Kidney capillary endothelial cell (primary cell): Measurements from ENCODE around the gene KLHL29.

ENCODE experiments used
- DNase-seq: peaks from one replicate; pipeline ENCODE4 v3.0.0-alpha.2; 2018; ENCODE audit warnings: low spot score

The KLHL29 gene

DNA sequence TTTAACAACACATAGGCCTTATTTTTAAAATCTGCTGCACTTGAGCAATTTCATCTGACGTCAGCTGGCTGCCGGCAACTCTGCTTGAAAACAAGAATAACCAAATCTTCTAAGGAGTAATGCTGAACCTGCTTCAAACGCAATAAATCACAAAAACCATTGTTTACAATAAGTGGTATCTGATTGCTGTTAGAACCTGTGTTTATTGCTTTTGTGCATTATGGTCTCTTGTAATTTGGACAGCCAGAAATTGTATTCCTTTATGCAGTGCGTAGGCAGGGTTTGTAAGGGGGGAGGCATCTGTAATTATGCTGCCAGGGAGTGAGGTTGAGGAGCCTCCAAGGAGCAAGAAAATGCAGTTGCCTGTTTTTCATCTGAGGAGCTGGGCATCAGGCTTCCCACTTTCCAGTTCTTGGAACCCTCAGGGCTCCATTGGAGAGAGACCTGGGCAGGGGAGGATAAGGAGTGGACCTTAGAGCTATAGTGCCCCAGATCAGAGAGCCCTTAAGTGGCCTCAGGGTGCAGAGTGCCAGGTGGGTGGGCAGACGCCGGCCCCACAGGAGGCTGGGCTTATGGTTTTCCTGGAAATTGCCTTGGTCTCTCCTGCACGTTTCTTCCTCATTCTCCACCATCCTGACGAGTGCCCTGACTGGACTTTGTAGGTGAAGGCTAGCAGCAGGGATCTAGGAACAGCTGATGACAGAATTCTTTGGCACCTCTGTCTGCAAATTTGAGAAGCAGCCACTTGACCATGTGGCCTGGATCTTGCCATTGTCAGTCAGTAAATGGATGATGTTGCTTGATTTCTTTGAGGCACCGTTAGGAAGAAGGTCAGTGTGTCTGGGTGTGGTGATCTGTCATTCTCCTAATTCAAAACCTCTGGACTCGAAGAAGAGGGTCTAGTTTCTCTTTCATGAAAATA, 129.2 kb downstream of the KLHL29 start:
- DNase-seq = no peak

DNA sequence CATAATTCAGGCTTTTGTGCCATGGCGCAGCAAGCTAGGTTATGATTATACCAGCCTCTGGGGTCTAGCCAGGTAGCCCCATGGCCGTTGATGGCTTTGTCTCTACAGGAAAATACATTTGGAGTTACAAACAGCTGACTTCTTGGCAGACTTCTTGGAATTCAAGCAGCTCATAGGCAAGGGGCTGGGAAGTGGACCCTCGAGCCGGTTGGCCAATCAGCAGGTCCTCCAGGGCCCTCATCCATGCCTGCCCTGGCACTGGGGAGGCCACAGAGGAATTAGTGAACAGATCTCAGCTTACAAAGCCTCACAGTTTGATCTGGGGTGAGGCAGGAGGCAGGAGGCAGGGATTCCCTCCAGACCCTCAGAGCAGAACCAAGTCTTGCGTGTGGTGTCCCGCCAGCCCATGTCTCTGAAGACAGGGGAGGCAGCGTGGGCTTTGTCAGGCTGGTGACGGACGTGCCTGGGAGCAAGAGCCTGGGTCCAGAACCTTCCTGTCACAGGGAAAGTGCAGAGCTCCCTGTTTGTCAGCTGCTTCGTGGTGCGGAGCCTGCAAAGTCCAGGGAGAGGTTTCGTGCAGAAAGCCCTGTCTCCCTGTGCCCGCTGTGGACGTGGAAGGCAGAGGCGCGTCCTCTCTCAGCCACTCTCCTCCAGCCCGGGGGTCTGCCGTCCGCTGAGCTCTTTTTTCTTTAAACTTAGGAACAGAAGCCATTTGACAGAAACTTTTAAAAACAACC, 131.7 kb downstream of the KLHL29 start:
- no peak for DNase-seq

DNA sequence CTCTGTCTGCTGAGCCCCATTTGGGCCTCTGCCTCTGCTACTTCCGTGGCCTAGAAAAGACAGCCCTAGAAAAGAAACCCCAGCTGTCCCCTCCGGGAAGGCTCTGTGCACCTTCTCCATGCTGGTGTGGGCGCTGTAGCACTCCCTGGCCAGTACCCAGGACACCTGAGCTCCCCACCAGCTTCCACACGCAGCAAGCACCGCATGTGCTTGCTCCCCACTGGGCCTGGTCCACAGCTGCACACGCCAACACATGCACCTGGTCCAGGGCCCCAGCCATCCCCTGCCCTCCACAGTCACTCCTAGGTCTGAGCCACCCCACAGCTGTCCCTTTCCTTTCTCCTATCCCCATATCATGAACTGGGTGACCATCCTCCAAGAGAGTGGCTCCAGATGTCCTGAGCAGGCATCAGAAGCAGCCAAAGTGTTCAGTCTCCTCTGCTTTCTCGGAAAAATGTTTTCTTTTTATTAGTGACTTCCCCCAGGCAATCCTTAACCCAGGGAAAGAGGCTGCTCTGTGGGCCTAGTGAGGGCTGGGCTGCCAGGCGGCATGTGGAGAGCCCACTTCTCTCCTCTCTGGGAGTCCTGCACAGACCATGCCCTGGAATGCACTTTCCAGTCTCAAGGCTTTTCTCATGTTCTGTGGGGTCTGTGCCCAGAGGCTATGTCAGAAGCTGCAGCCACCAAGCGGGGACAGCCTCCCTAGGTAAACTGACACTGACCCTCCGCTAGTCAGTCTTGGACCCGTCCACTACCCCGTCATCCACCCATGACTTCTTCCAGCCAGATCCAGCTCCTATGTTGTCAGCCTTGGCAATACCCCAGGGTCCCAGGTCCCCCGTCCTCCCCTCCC, 133.7 kb downstream of the KLHL29 start:
- no peak for DNase-seq

DNA sequence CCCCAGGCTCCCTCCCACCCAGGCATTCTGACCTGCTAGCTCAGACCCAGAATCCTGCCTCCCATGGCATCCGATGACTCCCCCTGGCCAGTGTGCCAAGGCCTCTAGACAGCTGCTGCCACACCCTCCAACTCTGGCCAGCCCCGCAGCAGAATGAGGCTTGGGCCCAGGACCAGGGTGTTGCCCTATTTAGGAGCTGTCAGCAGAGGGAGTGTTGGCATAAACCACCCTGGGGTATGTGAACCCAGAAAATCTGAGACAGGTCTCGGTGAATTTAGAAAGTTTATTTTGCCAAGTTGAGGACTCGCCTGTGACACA, 134.3 kb downstream of the KLHL29 start:
- no peak for DNase-seq

DNA sequence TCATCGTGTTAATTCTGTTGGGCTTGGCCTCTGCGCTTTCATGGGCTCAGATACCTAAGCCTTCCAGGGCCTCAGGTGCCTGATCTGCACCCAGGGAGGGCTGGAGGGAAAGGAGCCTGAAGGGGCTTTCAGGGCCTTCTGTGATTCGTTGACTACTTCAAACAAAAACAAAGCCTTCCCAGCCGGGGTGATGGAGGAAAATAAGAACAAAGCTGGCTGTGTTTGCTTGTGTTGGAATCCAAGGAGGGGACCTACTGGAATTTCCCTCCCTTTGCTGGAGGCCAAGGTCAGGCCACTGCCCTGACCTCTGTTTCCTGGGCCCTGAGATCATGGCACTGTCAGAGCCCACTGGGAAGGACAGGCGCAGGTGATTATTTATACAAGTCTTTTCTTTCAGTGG, 135.3 kb downstream of the KLHL29 start:
- DNase-seq = no peak

DNA sequence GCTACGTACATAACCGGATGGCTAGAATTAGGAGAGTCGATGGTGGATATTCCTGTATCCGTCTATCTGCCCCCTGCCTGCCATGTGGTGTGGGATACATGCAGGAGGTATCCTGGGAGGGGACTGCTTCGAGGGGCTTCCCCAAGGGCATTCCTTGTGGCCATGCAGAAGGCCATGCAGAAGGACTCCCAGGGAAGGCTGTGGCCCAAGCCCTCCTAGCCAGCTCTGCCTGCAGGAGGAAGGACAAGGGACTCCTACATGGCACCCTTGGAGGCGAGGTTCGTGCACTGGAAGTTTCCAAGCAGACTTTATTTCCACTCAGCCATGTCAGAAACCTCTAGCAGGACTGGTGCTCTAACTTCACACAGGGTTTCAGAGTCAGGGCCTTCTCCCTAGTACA, 136.1 kb downstream of the KLHL29 start:
- DNase-seq = no peak

DNA sequence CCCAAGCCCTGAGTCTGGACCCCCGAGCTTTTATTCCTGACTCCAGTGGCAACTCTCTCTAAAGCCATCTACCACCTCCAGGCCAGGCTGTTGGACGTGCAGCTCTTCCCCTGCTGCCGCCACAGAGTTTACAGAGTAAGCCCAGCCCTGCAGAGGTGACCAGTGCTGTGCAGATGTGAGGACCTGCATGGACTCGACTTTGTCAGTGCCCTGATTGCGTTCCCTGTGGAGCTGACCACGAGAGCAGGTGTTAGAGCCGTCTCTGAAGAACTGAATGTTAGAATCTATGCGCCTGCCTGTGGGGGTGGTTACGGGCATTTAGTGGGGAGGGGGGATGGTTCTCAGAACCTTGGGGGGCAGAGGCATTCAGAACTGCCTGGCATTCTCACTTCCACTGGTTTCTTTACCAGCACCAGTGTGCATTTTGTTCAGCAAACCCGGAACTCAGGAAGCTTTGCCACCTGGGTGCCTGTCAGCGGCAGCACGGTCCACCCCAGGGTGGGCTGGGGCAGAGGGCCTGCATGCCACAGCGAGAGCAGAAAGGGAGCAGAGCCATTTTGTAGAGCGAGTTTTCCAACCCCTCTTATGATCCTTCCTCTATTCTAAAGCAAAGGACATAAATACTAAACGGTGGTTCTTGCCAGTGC, 137.9 kb downstream of the KLHL29 start:
- no peak for DNase-seq

DNA sequence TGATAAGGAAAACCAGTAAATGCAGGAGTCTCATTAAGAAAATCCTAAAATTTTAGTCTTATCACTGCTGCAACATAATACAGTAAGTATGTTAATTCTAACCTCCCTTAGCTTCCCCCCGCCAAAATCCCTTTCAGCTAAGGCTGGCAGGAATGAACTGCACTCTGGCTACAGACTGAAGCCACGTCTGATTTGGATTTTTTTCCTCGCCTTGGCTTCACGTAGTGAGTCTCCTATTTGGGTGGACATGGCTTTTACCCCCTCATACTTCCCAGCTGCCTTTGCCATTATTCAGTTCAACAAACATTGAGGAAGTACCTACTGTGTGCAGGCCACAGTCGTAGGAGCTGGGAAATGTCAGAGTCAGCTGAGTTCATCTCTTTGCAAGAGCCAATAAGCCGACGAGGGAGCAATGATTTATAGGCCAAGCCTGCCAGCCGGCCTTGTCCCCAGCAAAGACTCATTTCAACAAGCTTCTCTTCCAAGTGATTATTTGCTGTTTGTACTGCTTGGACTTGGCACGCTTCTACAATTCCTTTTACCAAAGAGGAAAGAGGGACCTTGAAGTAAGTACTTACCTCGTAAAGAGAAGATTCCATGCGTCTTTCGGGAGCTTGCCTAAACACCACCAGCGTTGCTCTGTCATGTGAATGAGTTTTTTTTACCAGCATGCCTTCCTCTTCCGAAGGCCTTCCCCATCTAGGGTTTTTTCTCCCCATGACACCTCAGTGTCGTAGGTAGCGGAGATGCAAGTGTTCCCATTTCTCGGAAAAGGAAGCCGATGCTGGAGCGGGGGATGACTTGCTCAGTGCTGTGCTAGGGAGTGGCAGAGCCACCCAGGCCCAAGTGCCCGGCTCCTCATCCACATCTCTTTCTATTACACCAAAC, 138.6 kb downstream of the KLHL29 start:
- no peak for DNase-seq

DNA sequence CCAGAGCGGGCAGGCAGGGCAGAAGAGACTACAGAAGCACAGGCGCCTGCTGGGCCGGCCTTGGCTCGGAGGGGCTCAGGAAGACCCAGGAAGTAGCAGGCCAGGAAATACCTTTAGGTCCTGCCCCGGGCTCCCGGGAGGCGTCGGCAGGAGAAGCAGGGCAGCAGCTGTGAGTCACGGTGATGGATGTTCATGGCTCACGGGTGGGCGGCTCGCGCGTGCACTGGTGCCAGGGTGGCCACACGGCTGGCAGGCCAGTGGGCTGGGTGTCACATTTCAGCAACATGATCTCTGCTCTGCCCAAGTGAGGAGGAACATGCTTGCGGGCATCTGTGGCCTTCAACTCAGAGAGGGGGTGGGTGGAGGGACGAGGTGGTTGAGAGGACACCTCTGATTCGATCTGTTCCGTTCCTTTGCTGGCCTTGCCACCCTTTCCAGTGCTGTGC, 139.3 kb downstream of the KLHL29 start:
- peak; percentile 2 for DNase-seq

DNA sequence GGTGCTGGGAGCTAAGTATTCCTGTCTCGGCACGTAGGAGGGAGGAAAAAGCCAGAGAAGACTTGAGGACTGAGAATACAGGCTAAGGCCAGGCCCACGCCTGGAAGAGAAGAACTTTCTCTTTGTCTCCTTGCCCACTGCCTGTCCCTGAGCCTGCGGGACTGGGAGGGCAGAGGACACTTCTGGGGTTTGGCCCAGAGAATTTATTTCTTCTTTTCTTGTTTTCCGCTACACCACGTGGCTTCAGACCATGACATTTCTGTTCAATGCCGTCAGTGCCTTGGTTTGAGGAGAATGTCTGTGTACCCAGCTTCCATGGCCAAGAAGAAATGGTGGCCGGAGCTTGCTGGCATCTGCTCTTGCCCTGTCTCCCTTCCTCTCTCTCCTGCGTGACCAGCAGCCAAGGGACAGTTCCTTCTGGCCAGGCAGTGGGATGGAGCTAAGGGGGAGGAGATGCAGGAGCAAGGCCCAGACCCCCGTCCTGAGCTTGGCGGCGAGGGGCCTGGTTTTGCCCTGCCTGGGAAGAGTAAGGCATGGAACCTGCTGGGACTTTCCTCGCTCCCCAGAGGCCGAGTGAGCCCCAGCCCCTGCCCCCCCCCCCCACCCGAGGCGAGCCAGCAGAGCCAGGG, 140.3 kb downstream of the KLHL29 start:
- DNase-seq = no peak

DNA sequence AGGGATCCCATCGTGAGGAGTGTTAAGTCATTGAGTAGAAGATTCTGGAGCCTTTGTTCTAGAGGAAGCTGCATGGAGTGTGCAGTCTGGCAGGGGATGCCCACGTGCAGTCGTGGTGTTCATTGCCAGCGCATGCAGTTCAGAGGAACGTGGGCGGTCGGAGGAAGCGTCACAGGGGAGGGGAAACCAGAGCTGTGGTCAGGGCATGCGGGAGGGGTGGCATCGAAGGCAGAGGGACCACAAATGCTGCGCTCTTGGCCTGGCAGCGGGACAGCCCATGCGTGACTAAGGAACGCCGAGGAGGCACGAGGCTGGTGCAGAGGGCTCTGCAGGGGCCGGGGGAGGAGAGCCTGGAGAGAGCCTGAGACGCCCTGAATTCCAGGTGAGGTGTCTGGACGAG, 141.1 kb downstream of the KLHL29 start:
- no peak for DNase-seq

DNA sequence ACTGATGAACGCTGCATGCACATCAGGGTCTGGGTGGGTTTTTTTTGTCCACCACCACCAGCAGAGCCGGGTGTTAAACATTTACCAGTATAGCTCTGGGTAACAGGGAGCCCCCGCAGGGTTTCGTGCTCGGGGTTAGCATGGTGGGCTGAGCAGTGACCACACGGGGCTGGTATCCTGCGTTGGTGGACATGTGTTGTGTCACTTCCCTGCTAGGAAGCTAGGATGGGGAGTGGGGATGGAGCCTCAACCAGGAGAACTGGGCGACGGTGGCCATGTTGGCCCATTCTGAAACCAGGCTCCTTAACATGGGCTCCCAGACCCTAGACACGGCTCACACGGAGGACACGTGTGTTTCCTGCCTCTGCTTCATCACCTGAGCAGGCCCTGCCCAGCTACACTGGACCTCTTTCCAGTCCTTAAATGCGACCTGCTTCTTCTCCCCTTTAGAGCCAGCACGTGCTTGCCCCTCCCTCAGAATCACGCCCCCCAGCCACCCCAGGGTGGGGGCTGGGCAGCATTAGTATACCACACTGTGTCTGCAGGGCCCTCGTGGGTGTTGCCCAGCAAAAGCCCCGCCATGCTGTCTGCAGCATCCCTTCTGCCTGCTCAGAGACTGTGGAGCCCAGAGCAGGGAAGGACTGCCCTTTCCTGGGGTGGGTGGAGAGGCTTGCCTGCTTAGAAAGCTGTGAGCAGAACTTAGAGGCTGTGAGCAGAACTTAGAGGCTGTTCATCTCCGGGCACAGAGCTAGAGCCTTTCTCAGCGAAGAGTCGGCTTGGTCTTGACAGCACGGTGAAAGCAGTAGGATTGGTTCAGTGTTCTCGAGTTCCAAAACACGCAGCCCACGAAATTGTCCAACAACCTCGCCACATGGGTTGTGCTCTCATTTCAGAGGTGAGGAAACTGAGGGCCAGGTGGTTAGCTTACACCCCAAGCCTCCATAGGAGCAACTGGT, 142.1 kb downstream of the KLHL29 start:
- no peak for DNase-seq

DNA sequence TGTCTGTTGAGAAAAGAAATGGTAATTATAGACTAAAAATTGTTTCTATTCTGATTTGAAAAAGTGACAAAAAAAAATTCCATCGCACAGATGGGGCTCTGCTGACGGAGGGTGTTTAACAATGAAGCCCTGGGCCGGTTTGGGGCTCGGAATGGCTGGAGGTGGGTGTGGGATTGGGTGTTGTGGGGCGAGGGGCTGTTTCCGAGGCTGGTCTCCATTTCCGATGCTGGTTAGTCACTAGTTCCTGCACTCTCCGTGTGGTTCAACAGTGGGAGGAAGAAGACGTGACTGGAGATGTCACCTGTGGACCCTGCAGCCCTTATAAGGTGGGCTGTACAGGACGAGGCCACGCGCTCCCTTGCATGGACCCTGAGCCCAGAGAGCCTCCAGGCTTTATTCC, 143.2 kb downstream of the KLHL29 start:
- no peak for DNase-seq

DNA sequence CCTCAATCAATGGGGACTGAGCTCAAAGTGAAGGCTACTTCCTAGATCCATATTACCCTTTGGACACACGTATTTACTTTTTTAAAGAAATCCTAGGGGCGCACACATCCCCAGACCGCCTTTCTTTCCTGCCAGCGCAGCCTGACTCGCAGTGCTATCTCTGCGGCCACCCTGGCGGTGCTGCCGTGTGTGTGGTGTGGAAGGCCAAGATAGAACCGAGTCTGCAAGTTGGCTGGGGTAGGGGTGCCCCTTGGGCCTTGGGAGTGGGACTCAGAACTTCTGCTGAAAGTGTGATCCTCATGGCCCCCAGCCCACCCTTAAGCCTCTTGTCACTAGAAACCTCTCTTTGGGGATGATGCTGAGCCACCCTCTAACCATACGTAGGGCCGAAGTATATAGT, 143.7 kb downstream of the KLHL29 start:
- no peak for DNase-seq

DNA sequence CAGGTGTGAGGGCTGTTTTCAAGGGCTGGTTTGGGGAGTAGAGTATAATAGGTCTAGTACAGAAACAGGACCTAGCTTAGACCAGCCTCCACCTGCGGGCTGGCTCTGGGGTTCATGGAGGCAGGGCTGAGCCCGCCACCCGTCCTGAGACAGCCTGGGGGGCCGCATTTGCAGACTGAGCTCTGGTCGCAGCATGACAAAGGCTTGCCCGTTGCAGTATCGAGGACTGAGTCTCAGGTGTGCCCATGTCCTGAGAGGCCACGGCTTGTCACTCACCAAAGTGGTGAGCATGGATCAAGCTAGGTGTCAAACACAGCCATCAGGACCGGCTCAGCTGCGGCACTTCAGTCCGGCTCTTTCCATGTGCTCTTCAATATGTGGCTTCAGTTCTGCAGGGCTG, 144.7 kb downstream of the KLHL29 start:
- no peak for DNase-seq

DNA sequence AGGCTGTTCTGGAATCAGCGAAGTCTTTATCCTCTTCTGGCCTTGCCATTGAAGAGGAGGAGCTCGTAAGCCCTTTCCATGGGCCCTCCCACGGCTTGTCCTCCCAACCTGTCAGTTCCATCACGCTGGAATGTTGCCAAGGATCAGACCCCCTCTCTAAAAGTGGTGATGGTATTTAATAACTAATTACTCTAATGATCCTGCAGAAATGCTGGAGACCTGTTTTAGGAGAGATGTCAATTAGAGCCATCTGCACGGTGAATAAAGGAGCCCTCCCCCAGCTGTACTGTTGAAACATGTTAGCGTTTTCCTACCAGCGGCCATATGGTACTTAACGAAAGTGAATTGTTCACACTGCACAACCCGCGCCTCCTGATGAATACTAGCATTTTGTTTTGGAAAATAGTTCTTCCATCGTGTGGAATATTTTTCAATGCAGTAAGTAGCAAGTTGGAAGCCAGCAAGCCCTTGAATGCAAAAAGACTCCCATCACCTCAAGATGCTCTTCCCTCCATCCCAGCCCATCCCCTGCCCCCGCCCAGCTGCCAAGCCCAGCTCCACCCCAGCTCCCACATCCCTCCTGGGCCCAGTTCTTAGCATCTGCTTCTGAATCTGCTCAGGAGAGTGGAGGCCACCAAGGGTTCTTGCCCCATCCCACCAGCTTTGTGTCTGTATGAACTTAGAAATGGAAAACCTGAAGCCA, 145.4 kb downstream of the KLHL29 start:
- DNase-seq = no peak

DNA sequence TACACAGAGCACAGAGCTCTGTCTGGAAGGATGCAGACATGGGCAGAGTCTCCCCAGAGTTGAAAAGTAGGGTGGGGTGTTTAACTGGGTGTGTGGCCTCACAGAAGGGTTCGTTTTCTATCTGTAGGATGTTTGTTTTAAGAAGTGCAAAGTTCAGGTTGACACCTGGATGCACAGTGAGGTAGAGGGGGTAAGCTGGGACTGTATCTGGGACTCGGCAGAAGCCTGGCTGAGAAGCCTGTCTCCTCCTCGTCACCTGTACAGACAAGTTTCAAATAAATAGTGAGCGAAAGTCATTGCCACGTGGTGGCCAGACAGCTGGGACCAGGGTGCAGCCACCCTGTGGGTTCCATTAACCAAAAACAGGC, 145.9 kb downstream of the KLHL29 start:
- DNase-seq = no peak

DNA sequence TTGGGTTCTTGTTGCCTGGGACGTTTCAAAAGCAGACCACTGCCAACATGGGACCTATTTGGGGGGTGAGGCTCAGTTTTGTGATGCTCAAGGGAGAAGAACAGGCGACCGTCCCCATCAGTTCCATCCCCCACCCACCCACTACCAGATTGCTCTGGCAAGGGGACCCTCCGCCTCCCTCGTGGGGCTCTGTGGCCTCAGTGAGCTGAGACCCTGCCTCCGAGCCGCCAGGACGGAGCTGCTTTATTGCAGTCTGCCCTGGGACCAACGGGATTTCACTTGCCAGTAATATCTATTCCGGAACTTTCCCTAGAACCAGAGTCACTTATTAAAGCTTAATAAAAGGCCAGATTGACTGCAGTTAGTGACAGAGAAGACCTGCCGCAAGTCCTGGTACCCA, 146.3 kb downstream of the KLHL29 start:
- DNase-seq = no peak

DNA sequence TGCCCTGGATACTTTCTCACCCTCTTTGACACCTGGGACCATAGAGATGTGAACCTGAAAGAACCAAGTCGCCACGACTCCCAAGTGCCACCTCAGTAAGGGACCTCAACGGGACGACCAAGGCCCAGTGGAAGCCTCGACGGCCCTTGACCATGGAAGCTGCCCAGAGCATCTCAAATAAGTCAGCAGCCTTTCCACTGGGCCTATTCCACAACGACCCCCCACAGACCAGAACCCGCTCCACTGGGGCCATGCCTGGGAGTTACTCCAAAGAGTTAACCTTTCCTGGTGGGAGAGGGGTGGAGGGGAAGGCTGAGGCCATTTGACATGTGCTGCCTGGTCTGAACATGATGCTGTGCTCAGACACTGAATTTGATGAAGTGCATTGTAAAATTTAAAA, 146.9 kb downstream of the KLHL29 start:
- DNase-seq = no peak
